Hepatocyte (in vitro differentiated cells): ENCODE results near the gene SYT1. TPM values are rescaled to one million over a fixed set of nuclear protein-coding genes. Genes with fewer than 3 reads are reported as not detected.

Experiments used
- DNase-seq: peaks from one replicate; pipeline ENCODE4 v3.0.0-alpha.2; 2016; ENCODE audit warnings: low spot score
- H2AFZ ChIP-seq: fragments of 200-600 bp; sonication (generic); 2 replicates; pipeline ENCODE4 v1.6.0; 2016; ENCODE audit warnings: antibody characterized with exemption, mild to moderate bottlenecking
- H3K27ac ChIP-seq: fragments of 200-600 bp; sonication (generic); 2 replicates; pipeline ENCODE4 v1.5.1; 2016; ENCODE audit warnings: mild to moderate bottlenecking
- H3K27me3 ChIP-seq: fragments of 200-600 bp; sonication (generic); 2 replicates; pipeline ENCODE4 v1.6.1; 2016
- H3K36me3 ChIP-seq: fragments of 200-600 bp; sonication (generic); replicated peaks from 2 replicates; pipeline ENCODE4 v1.5.1; 2016; ENCODE audit warnings: low read depth; ENCODE audit not compliant: insufficient read depth
- H3K4me1 ChIP-seq: fragments of 200-600 bp; sonication (generic); 2 replicates; pipeline ENCODE4 v1.5.1; 2016; ENCODE audit warnings: mild to moderate bottlenecking, moderate library complexity; ENCODE audit not compliant: insufficient read depth
- H3K4me2 ChIP-seq: fragments of 200-600 bp; sonication (generic); 2 replicates; pipeline ENCODE4 v1.6.0; 2016
- H3K4me3 ChIP-seq: fragments of 200-600 bp; sonication (generic); 2 replicates; pipeline ENCODE4 v1.5.1; 2016; ENCODE audit warnings: mild to moderate bottlenecking
- H3K79me2 ChIP-seq: fragments of 200-600 bp; sonication (generic); 2 replicates; pipeline ENCODE4 v1.6.0; 2017; ENCODE audit warnings: mild to moderate bottlenecking
- H3K9me2 ChIP-seq: fragments of 200-600 bp; sonication (generic); replicated peaks from 2 replicates; pipeline ENCODE4 v1.6.0; 2017; ENCODE audit warnings: mild to moderate bottlenecking; ENCODE audit not compliant: insufficient read depth
- H3K9me3 ChIP-seq: fragments of 200-600 bp; sonication (generic); 2 replicates; pipeline ENCODE4 v1.5.1; 2016; ENCODE audit warnings: low read depth, mild to moderate bottlenecking
- H4K20me1 ChIP-seq: fragments of 200-600 bp; sonication (generic); 2 replicates; pipeline ENCODE4 v1.6.0; 2016; ENCODE audit warnings: mild to moderate bottlenecking; ENCODE audit not compliant: insufficient read depth, poor library complexity, severe bottlenecking
- EZH2 ChIP-seq: fragments of 200-600 bp; sonication (generic); IDR thresholded peaks from 2 replicates; pipeline ENCODE4 v1.6.1; 2016; ENCODE audit warnings: antibody characterized with exemption, mild to moderate bottlenecking, borderline replicate concordance
- EZH2phosphoT487 ChIP-seq: fragments of 200-600 bp; sonication (generic); IDR thresholded peaks from one replicate; pipeline ENCODE4 v1.6.1; 2018; ENCODE audit warnings: antibody characterized with exemption, mild to moderate bottlenecking, low read depth, moderate library complexity; ENCODE audit not compliant: unreplicated experiment, severe bottlenecking
- whole genome bisulfite sequencing: methylation state at CpG from one replicate; pipeline ENCODE4 v1.1.6; 2016; ENCODE audit warnings: low lambda C conversion rate; ENCODE audit errors: missing lambda C conversion rate; 5-methylcytosine and 5-hydroxymethylcytosine counted together
- polyA plus RNA-seq: library from polyadenylated mRNA; unstranded; fragments of >200 nt; fragmentation: Nextera tagmentation; extraction: Ambion mirVana; gene quantifications from 2 replicates; pipeline ENCODE4 v1.2.1, GENCODE V29; 2016
- total RNA-seq: library from RNA; depleted of rRNA; stranded (reverse); fragments of >200 nt; gene quantifications from 2 replicates; pipeline ENCODE4 v1.2.3, GENCODE V29; 2014
- TF ChIP-seq, protein P1 (sequence below): fragments of 200-600 bp; sonication (generic); IDR thresholded peaks from 2 replicates; pipeline ENCODE4 v1.5.1; 2016; ENCODE audit warnings: antibody characterized with exemption, mild to moderate bottlenecking; ENCODE audit not compliant: poor library complexity

SYT1 gene
- total and polyA plus RNA-seq, 2 experiments from 2014 or later = 1.3 to 2.5 TPM

DNA sequence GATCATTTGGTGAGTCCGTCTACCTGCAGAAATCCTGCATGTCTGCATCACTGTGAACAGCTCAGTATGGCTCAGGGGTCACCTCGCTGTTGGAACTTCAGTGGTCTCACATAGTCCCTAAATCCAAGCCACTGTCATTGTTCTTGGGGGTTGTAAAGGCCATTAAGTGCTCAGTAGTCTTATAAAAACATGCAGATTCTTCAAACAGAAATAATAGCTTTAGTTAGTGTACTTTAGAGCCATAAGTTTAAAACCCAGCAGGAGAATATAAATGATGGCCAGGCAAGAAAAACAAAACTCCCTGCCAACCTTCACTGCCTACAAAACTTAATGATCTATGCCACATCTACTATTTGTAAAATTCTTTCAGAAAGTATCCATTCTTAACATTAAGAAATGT lies 396.3 kb downstream of the SYT1 start:
- Histone ChIP-seq H3K4me3 (no peak overlapping the region), H4K20me1 (no peaks in the 10 kb centered on the region), H3K4me1 (no peaks in the 10 kb centered on the region), H3K27ac (no peak overlapping the region), H3K36me3 (no peaks in the 10 kb centered on the region), H3K27me3 (no peaks in the 10 kb centered on the region), H2AFZ (no peak overlapping the region), H3K9me2 (no peaks in the 10 kb centered on the region), H3K79me2 (no peaks in the 10 kb centered on the region), H3K9me3 (no peaks in the 10 kb centered on the region), H3K4me2 (no peak overlapping the region)
- DNase-seq = no peak
- TF ChIP-seq, protein P1, sequence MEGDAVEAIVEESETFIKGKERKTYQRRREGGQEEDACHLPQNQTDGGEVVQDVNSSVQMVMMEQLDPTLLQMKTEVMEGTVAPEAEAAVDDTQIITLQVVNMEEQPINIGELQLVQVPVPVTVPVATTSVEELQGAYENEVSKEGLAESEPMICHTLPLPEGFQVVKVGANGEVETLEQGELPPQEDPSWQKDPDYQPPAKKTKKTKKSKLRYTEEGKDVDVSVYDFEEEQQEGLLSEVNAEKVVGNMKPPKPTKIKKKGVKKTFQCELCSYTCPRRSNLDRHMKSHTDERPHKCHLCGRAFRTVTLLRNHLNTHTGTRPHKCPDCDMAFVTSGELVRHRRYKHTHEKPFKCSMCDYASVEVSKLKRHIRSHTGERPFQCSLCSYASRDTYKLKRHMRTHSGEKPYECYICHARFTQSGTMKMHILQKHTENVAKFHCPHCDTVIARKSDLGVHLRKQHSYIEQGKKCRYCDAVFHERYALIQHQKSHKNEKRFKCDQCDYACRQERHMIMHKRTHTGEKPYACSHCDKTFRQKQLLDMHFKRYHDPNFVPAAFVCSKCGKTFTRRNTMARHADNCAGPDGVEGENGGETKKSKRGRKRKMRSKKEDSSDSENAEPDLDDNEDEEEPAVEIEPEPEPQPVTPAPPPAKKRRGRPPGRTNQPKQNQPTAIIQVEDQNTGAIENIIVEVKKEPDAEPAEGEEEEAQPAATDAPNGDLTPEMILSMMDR = no peak
- TF ChIP-seq EZH2 (no peak), EZH2phosphoT487 (no peak)
- WGBS = 85% methylated on average over 2 of the region's 2 CpGs

DNA sequence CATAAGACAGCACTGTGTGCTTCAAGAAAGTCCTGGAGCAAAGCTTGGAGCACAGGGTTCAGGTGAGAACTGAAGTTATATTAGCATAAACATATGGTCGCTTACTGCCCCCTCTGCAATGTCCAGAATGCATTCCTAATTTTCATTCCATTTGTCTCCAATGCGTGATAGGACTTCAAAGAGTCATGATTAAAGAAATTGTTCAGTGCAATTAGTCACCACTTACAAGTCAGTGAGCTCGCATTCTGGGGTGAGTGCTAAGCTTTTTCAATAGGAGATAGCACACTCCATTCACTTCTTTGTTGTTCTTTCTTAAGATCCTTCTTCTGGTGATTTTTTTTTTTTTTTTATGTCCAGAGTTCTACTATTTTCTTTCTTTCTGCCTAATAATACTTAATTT lies 398.4 kb downstream of the SYT1 start:
- Histone ChIP-seq H3K36me3 (no peaks in the 10 kb centered on the region), H2AFZ (no peak overlapping the region), H3K9me3 (no peaks in the 10 kb centered on the region), H3K79me2 (no peaks in the 10 kb centered on the region), H3K9me2 (no peaks in the 10 kb centered on the region), H3K27ac (no peak overlapping the region), H3K27me3 (no peaks in the 10 kb centered on the region), H3K4me3 (no peak overlapping the region), H3K4me2 (no peak overlapping the region), H3K4me1 (no peaks in the 10 kb centered on the region), H4K20me1 (no peaks in the 10 kb centered on the region)
- TF ChIP-seq, protein P1 = no peak
- TF ChIP-seq EZH2 = no peak
- no peak for TF ChIP-seq EZH2phosphoT487
- 48% methylated on average over 3 of the region's 3 CpGs for WGBS
- no peak for DNase-seq

DNA sequence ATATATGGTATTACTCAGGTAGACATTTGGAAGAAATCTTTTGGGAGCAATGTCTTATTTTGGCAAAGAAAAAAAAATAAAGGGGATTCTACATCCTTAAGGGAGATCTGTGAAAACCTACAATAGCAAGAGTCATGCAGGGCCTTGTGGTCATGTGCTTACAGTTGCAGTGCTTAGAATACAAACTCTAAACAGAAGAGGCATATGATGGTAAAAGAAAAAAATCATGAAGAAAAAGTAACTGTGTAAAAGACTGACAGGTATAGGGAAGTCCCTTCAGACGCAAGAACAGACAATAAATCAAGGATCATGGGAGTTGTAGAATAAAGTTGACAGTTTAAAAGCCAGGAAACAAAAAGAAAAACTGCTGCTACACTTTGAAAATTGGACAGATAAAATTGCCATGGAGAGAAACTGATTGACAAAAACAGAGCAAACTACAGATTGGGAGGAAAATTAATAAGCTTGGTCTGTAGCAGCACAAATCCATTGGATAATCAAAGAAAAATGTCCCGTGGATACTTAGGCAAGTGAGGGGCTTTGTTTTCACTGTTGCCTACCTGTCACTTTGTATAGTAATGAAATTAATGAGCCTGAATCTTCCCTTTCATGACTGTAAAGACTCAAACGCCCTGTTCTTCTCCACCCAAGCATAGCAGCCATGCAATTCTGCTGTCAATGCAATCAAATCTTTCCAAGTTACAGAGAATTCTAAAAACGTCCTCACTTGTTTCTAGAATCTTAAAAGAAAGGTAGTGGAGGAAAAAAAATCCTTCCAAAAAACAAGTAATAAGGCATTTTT lies 402.0 kb downstream of the SYT1 start:
- WGBS = 69% methylated on average over 4 of the region's 4 CpGs
- H3K9me3 ChIP-seq = no peaks in the 10 kb centered on the region
- no peaks in the 10 kb centered on the region for H3K79me2 ChIP-seq
- H2AFZ ChIP-seq = no peak overlapping the region
- no peaks in the 10 kb centered on the region for H4K20me1 ChIP-seq
- H3K36me3 ChIP-seq = no peaks in the 10 kb centered on the region
- TF ChIP-seq, protein P1 = no peak
- TF ChIP-seq EZH2 (no peak), EZH2phosphoT487 (no peak)
- H3K4me2 ChIP-seq = no peak overlapping the region
- H3K27ac ChIP-seq = no peak overlapping the region
- H3K9me2 ChIP-seq = no peaks in the 10 kb centered on the region
- no peak overlapping the region for H3K4me3 ChIP-seq
- DNase-seq = no peak
- no peaks in the 10 kb centered on the region for H3K4me1 ChIP-seq
- no peaks in the 10 kb centered on the region for H3K27me3 ChIP-seq
